ENCODE data around the gene ARL2BP. TPM values are rescaled to one million over a fixed set of nuclear protein-coding genes. Genes with fewer than 3 reads are reported as not detected.

The ARL2BP gene
- total and polyA plus RNA-seq, 2 of the 13 experiments (the other 11 are each of a cell fraction or from before 2014, with no cell fraction given) = 64.3 to 67.6 TPM

GRCh38 chr16:57268804-57269800 lies 24.0 kb downstream of the ARL2BP start (continued):
- TF ChIP-seq HMGXB3 (CRISPR knock-in tag; IDR thresholded peaks at IDR 0.05; ENCODE audit: borderline replicate concordance) (no peak), ETS1 (CRISPR knock-in tag; IDR thresholded peaks at IDR 0.05) (no peak), ZBTB10 (CRISPR knock-in tag; IDR thresholded peaks at IDR 0.05; ENCODE audit: borderline replicate concordance) (peak; percentile 97), ZNF746 (CRISPR knock-in tag; IDR thresholded peaks at IDR 0.05) (no peak), RFXAP (CRISPR knock-in tag; IDR thresholded peaks at IDR 0.05; ENCODE audit: borderline replicate concordance) (0 out of 2 replicates have a peak, but pooled peaks have one; percentile 21), ZNF883 (CRISPR knock-in tag; IDR thresholded peaks at IDR 0.05; ENCODE audit: not compliant biosample characterization) (no peak), ZBTB34 (CRISPR knock-in tag; IDR thresholded peaks at IDR 0.05) (0 out of 2 replicates have a peak, but pooled peaks have one; percentile 23), ZMYM3 (CRISPR knock-in tag; IDR thresholded peaks at IDR 0.05) (peak; percentile 80), CREB3 (CRISPR knock-in tag; IDR thresholded peaks at IDR 0.05) (0 out of 2 replicates have a peak, but pooled peaks have one; percentile 50), ZNF615 (CRISPR knock-in tag; IDR thresholded peaks at IDR 0.05; ENCODE audit: borderline replicate concordance) (peak; percentile 57; the same call in 1 of the 2 replicates)
